PC-9 (cell line): ENCODE measurements around the gene EXD2. TPM values are rescaled to one million over a fixed set of nuclear protein-coding genes. Genes with fewer than 3 reads are reported as not detected.
"Not testable (repeated sequence)": the region's sequence is repeated elsewhere in the genome, so short reads cannot be mapped to it uniquely, and the experiment has no call there.

ENCODE experiments used
- BruUV-seq: library from RNA; stranded (reverse); fragments of 400-500 nt; replicated peaks from 2 replicates; lab custom pipeline; 2021; lab: Mats Ljungman, UMichigan
- CTCF ChIA-PET: fragments of 300-600 bp; sonication (Branson Sonifier 250); formaldehyde crosslinking; loops from one replicate; lab custom pipeline; 2022; ENCODE audit warnings: antibody characterized with exemption; lab: Charles Lee
- POLR2A ChIA-PET: fragments of 300-600 bp; sonication (Branson Sonifier 250); formaldehyde crosslinking; loops from one replicate; lab custom pipeline; 2022; ENCODE audit warnings: antibody characterized with exemption; ENCODE audit not compliant: unreplicated experiment; lab: Charles Lee
- DNase-seq, 2 experiments: peaks; one replicate each; pipeline versions ENCODE4 v3.0.0 to v3.0.0-alpha.2; 2015 to 2022; ENCODE audit warnings: mixed read lengths in 1 of 2
- H2AFZ ChIP-seq: fragments of 200-600 bp; sonication (generic); 2 replicates; pipeline ENCODE4 v1.8.1; 2017; ENCODE audit warnings: antibody characterized with exemption
- H3F3A ChIP-seq: fragments of 200-600 bp; sonication (generic); 2 replicates; pipeline ENCODE4 v1.8.1; 2017; ENCODE audit warnings: antibody characterized with exemption, mild to moderate bottlenecking, low read depth; ENCODE audit not compliant: insufficient read depth
- H3K27ac ChIP-seq: fragments of 200-600 bp; sonication (generic); 2 replicates; pipeline ENCODE4 v1.6.1; 2016; ENCODE audit warnings: mixed run types
- H3K27me3 ChIP-seq: fragments of 200-600 bp; sonication (generic); 2 replicates; pipeline ENCODE4 v1.6.1; 2016; ENCODE audit warnings: low read depth, mixed run types; ENCODE audit not compliant: insufficient read depth
- H3K36me3 ChIP-seq: fragments of 200-600 bp; sonication (generic); 2 replicates; pipeline ENCODE4 v1.6.1; 2016; ENCODE audit warnings: low read depth, mixed run types
- H3K4me1 ChIP-seq: fragments of 200-600 bp; sonication (generic); replicated peaks from 2 replicates; pipeline ENCODE4 v1.6.1; 2016; ENCODE audit warnings: mixed run types; ENCODE audit not compliant: insufficient read depth
- H3K4me2 ChIP-seq: fragments of 200-600 bp; sonication (generic); 2 replicates; pipeline ENCODE4 v1.6.1; 2017; ENCODE audit warnings: mixed run types
- H3K4me3 ChIP-seq: fragments of 200-600 bp; sonication (generic); 2 replicates; pipeline ENCODE4 v1.6.1; 2016; ENCODE audit warnings: mixed run types
- H3K79me2 ChIP-seq: fragments of 200-600 bp; sonication (generic); 2 replicates; pipeline ENCODE4 v1.6.1; 2017; ENCODE audit warnings: low read depth, mixed run types
- H3K9me2 ChIP-seq: fragments of 200-600 bp; sonication (generic); 2 replicates; pipeline ENCODE4 v1.8.1; 2017; ENCODE audit warnings: mild to moderate bottlenecking; ENCODE audit not compliant: insufficient read depth
- H3K9me3 ChIP-seq: fragments of 200-600 bp; sonication (generic); 2 replicates; pipeline ENCODE4 v1.8.1; 2016; ENCODE audit warnings: low read depth; ENCODE audit not compliant: insufficient read depth
- H4K20me1 ChIP-seq: fragments of 200-600 bp; sonication (generic); 2 replicates; pipeline ENCODE4 v1.8.1; 2017; ENCODE audit not compliant: insufficient read depth
- CTCF ChIP-seq: fragments of 200-600 bp; sonication (generic); conservative IDR thresholded peaks from 2 replicates; pipeline ENCODE4 v1.6.1; 2017; ENCODE audit warnings: mixed run types, antibody characterized with exemption, mild to moderate bottlenecking, moderate library complexity
- EZH2 ChIP-seq: fragments of 200-600 bp; sonication (generic); IDR thresholded peaks from 2 replicates; pipeline ENCODE4 v1.8.0; 2017; ENCODE audit warnings: antibody characterized with exemption, low read depth
- intact Hi-C: fragments of 100-400 bp; cut with micrococcal nuclease; formaldehyde crosslinking; loops from one replicate; pipeline ENCODE4 v1.10.0; 2022; ENCODE audit not compliant: unreplicated experiment
- total RNA-seq: library from RNA; stranded (reverse); gene quantifications from 2 replicates; pipeline ENCODE4 v1.2.3, GENCODE V29; 2021

The EXD2 gene
- total RNA-seq, 1 experiment from 2014 or later: 21.4 TPM

- Histone ChIP-seq H3K27me3 (no peaks in the 10 kb centered on the region), H3K4me1 (no peaks in the 10 kb centered on the region), H3K36me3 (no peaks in the 10 kb centered on the region), H4K20me1 (no peaks in the 10 kb centered on the region), H3K4me3 (no peak overlapping the region), H3K27ac (no peak overlapping the region), H3K9me2 (no peaks in the 10 kb centered on the region), H3F3A (no peaks in the 10 kb centered on the region), H3K4me2 (no peak overlapping the region), H3K9me3 (no peaks in the 10 kb centered on the region), H3K79me2 (no peaks in the 10 kb centered on the region), H2AFZ (no peak overlapping the region)
- intact Hi-C loops: no loop called here
- no TSS peak for BruUV-seq
- ChIA-PET CTCF (no interaction called here), POLR2A (interaction anchor here (0.7 kb wide), 2 partner anchors 57 to 107 kb away, joined by 3 to 9 read pairs; no protein-coding TSS in a partner anchor)
- no peak for TF ChIP-seq CTCF
- no peak for TF ChIP-seq EZH2
- DNase-seq: no peak
Measured at GRCh38 chr14:69175130-69175529, 16.2 kb upstream of the EXD2 start.

DNA sequence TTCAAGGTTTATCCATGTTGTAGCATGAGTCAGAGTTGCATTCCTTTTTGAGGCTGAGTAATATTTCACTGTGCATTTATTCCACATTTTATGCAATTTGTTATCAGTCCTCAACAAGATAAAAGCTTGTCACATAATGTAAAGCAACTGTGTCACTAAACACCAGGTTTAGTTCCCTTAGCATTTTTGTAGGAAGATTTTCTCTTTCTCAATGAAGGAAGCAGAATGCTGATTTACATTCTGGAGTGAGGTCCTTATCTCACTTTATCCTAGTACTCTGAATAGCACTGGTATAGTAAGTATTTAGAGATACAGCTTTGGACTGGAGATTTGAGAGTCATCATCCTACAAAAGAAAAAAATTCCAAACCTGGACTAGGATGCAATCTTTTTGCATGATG, 9.8 kb upstream of the EXD2 start:
- Histone ChIP-seq H3K4me1 (no peaks in the 10 kb centered on the region), H3K9me3 (no peaks in the 10 kb centered on the region), H4K20me1 (no peaks in the 10 kb centered on the region), H3K36me3 (no peaks in the 10 kb centered on the region), H3K27ac (no peak overlapping the region), H3F3A (no peaks in the 10 kb centered on the region), H3K27me3 (no peaks in the 10 kb centered on the region), H3K4me2 (no peak overlapping the region), H3K79me2 (no peaks in the 10 kb centered on the region), H2AFZ (no peak overlapping the region), H3K4me3 (no peak overlapping the region), H3K9me2 (no peaks in the 10 kb centered on the region)
- ChIA-PET POLR2A (no interaction called here), CTCF (no interaction called here)
- DNase-seq: no peak
- intact Hi-C loops: no loop called here
- TF ChIP-seq CTCF (no peak), EZH2 (no peak)
- BruUV-seq: no TSS peak

- H3F3A ChIP-seq, POLR2A ChIA-PET, CTCF ChIA-PET, H3K27me3 ChIP-seq, H3K4me2 ChIP-seq, H3K4me1 ChIP-seq, H3K4me3 ChIP-seq, intact Hi-C loops, H3K9me2 ChIP-seq, H3K27ac ChIP-seq, H4K20me1 ChIP-seq, DNase-seq, H3K9me3 ChIP-seq, H2AFZ ChIP-seq, H3K79me2 ChIP-seq, BruUV-seq, H3K36me3 ChIP-seq: not testable (repeated sequence)
Measured at GRCh38 chr14:69182580-69182979, 8.7 kb upstream of the EXD2 start.

DNA sequence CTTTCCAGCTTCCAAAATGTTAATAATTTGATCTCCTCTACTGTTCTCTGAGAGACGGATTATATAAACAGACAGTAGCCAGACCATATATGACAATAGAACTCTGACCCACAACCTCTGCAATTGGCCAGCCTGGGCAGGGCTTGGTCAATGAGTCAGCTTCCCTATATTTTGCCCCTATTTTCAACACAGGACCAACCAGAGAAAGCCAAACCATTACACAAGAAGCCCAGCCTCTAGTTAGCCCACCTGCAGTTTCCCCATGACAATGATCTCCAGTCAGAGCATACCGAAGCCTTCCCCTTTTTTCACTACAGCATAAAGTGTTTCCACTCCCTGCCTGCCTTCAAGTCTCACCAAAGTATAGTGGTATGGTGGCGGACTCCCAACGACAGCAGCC, 7.6 kb upstream of the EXD2 start:
- CTCF ChIA-PET: no interaction called here
- intact Hi-C loops: loop anchor here (2.0 kb wide), 1 partner anchor 21 kb away; no protein-coding TSS in a partner anchor

More for the DNA sequence above, 7.6 kb upstream of the EXD2 start:
- TF ChIP-seq CTCF: no peak
- no peak for TF ChIP-seq EZH2
- H4K20me1 ChIP-seq: no peaks in the 10 kb centered on the region
- no TSS peak for BruUV-seq
- H3K36me3 ChIP-seq: no peaks in the 10 kb centered on the region
- POLR2A ChIA-PET: no interaction called here
- H3K27me3 ChIP-seq: no peaks in the 10 kb centered on the region
- H3K4me1 ChIP-seq: no peaks in the 10 kb centered on the region
- no peak overlapping the region for H3K27ac ChIP-seq
- H3K4me3 ChIP-seq: no peak overlapping the region
- H3K79me2 ChIP-seq: no peaks in the 10 kb centered on the region
- no peak overlapping the region for H3K4me2 ChIP-seq
- H3K9me2 ChIP-seq: no peaks in the 10 kb centered on the region
- no peak for DNase-seq
- 0 out of 2 replicates have a peak overlapping the region, but pooled peaks have one; percentile 19 for H2AFZ ChIP-seq
- H3F3A ChIP-seq: no peaks in the 10 kb centered on the region
- H3K9me3 ChIP-seq: no peaks in the 10 kb centered on the region
